Activated B cell treated with CpG ODN at 0.5 μM for 24 hours (primary cell): ENCODE measurements around the gene TP53TG5. TPM values are rescaled to one million over a fixed set of nuclear protein-coding genes. Genes with fewer than 3 reads are reported as not detected.

Experiments
- ATAC-seq: fragments of 200-7000 bp; cut with Tn5 transposase; one replicate; pipeline ENCODE4 v1.10.0; 2021; ENCODE audit warnings: low read depth, mild to moderate bottlenecking, moderate library complexity
- CTCF ChIA-PET: fragments of 350-600 bp; sonication (Branson Sonifier 250); formaldehyde crosslinking; loops from one replicate; lab custom pipeline; 2021; ENCODE audit warnings: antibody characterized with exemption; lab: Charles Lee
- POLR2A ChIA-PET: fragments of 350-600 bp; sonication (Branson Sonifier 250); formaldehyde crosslinking; loops from one replicate; lab custom pipeline; 2021; ENCODE audit warnings: antibody characterized with exemption; lab: Charles Lee
- DNase-seq: peaks from one replicate; pipeline ENCODE4 v3.0.0; 2022
- H3K27ac Mint-ChIP-seq: one replicate; pipeline ENCODE4 v1.8.0; 2020; ENCODE audit warnings: mixed read lengths
- H3K27me3 Mint-ChIP-seq: one replicate; pipeline ENCODE4 v1.8.0; 2021; ENCODE audit warnings: mixed read lengths
- H3K36me3 Mint-ChIP-seq: one replicate; pipeline ENCODE4 v1.8.0; 2021; ENCODE audit warnings: low read depth, mixed read lengths
- H3K4me1 Mint-ChIP-seq: one replicate; pipeline ENCODE4 v1.8.0; 2021; ENCODE audit warnings: mixed read lengths
- H3K4me3 Mint-ChIP-seq: one replicate; pipeline ENCODE4 v1.8.0; 2020; ENCODE audit warnings: mild to moderate bottlenecking, mixed read lengths
- H3K9me3 Mint-ChIP-seq: one replicate; pipeline ENCODE4 v1.8.0; 2020; ENCODE audit warnings: mixed read lengths
- CTCF ChIP-seq: fragments of 200-600 bp; IDR thresholded peaks from one replicate; pipeline ENCODE4 v1.8.0; 2022; ENCODE audit warnings: antibody characterized with exemption, mild to moderate bottlenecking
- intact Hi-C: fragments of 100-400 bp; cut with micrococcal nuclease; formaldehyde crosslinking; loops from one replicate; pipeline ENCODE4 v1.15.1; 2024
- total RNA-seq: library from RNA; stranded (reverse); gene quantifications from 2 replicates; pipeline ENCODE4 v1.2.3, GENCODE V29; 2022

The TP53TG5 gene
- total RNA-seq, 1 donor from 2014 or later, result not detected

GRCh38 chr20:45345104-45345936 is 32.8 kb downstream of the TP53TG5 start:
- ChIA-PET POLR2A (no interaction called here), CTCF (no interaction called here)
- Mint-ChIP-seq H3K4me1 (peaks cover 11% of the 10 kb centered on the region), H3K4me3 (no peak overlapping the region), H3K27me3 (peaks cover 24% of the 10 kb centered on the region), H3K9me3 (no peaks in the 10 kb centered on the region), H3K36me3 (no peaks in the 10 kb centered on the region), H3K27ac (no peak overlapping the region)
- ATAC-seq, result no peak
- intact Hi-C loops, result no loop called here
- DNase-seq, result no peak
- no peak for TF ChIP-seq CTCF

- intact Hi-C loops, result no loop called here
- ChIA-PET CTCF (no interaction called here), POLR2A (no interaction called here)
- DNase-seq (no peak), ATAC-seq (no peak)
- H3K4me3 Mint-ChIP-seq, result no peak overlapping the region
- no peaks in the 10 kb centered on the region for H3K9me3 Mint-ChIP-seq
- H3K36me3 Mint-ChIP-seq, result no peaks in the 10 kb centered on the region
- no peak for TF ChIP-seq CTCF
- H3K27ac Mint-ChIP-seq, result no peak overlapping the region
- H3K4me1 Mint-ChIP-seq, result peaks cover 11% of the 10 kb centered on the region
- peaks cover 22% of the 10 kb centered on the region for H3K27me3 Mint-ChIP-seq
These were observed 33.8 kb downstream of the TP53TG5 start for GRCh38 chr20:45344168-45344860.

GRCh38 chr20:45343532-45344167 is 34.5 kb downstream of the TP53TG5 start:
- Mint-ChIP-seq H3K27ac (no peak overlapping the region), H3K27me3 (peaks cover 22% of the 10 kb centered on the region), H3K9me3 (no peaks in the 10 kb centered on the region), H3K4me1 (peaks cover 10% of the 10 kb centered on the region), H3K36me3 (no peaks in the 10 kb centered on the region), H3K4me3 (no peak overlapping the region)
- ChIA-PET POLR2A (no interaction called here), CTCF (no interaction called here)
- intact Hi-C loops, result no loop called here
- TF ChIP-seq CTCF, result no peak
- DNase-seq (no peak), ATAC-seq (no peak)

DNA sequence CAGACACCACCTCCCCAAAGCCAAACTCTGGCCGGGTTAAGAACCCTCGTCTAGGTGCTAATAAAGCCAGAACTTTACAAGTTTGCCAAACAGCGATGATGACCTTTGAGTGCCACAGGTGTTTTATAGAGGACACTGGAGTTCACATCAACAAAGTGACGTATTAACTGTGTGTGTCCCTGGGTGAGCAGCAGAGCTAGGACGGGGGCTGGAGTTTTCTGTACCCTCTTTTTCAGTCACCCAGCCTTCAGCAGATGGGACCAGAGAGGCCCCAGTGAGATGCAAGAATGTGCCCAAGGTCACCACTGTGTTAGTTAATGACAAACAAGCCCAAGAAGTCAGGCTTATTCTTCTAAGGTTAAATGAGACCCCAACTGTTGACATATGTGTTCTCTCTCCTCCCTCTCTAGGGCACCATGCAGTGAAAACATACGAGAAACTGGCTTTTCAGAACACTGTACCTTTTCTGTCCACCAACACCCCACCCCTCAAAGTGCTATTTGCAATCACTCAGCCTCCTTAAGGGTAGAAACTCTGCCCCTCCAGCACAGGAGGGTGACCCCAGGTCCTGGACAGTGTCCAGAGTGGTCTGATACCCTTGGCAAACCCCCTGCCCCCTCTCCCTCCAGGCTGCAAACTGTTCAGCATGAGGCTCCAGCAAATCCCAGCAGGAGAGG is 35.1 kb downstream of the TP53TG5 start:
- peaks cover 22% of the 10 kb centered on the region for H3K27me3 Mint-ChIP-seq
- CTCF ChIA-PET, result no interaction called here
- H3K4me3 Mint-ChIP-seq, result no peak overlapping the region
- H3K36me3 Mint-ChIP-seq, result no peaks in the 10 kb centered on the region
- POLR2A ChIA-PET, result no interaction called here
- no peaks in the 10 kb centered on the region for H3K9me3 Mint-ChIP-seq
- DNase-seq (no peak), ATAC-seq (no peak)
- H3K4me1 Mint-ChIP-seq, result peaks cover 6% of the 10 kb centered on the region
- intact Hi-C loops, result no loop called here
- no peak overlapping the region for H3K27ac Mint-ChIP-seq
- TF ChIP-seq CTCF, result no peak
